CD4-positive, CD25-positive, alpha-beta regulatory T cell (primary cell): Measurements from ENCODE around the gene RMND1. TPM values are rescaled to one million over a fixed set of nuclear protein-coding genes. Genes with fewer than 3 reads are reported as not detected.
A peak's percentile ranks its signal among the peaks of the same experiment; 100 is the strongest.

ENCODE experiments used
- ATAC-seq, 2 donors: fragments of 150-1000 bp; cut with Tn5 transposase; one replicate each; pipeline ENCODE4 v1.10.0; 2021; ENCODE audit warnings: low read depth in 2 of 2, moderate number of reproducible peaks in 2 of 2, moderate library complexity in 1 of 2
- DNase-seq, 3 donors: peaks; one replicate each; pipeline versions ENCODE4 v3.0.0 to v3.0.0-alpha.2; 2012 to 2022; ENCODE audit warnings: mixed read lengths in 1 of 3
- H3K27ac ChIP-seq: one replicate; pipeline ENCODE4 v1.7.0; 2013; ENCODE audit warnings: mild to moderate bottlenecking, low read length; ENCODE audit not compliant: insufficient read depth, poor library complexity, severe bottlenecking
- H3K27me3 ChIP-seq: one replicate; pipeline ENCODE4 v1.7.0; 2013; ENCODE audit warnings: low read length; ENCODE audit not compliant: control insufficient read depth, insufficient read depth
- H3K36me3 ChIP-seq: one replicate; pipeline ENCODE4 v1.7.0; 2013; ENCODE audit warnings: mild to moderate bottlenecking, low read length, moderate library complexity; ENCODE audit not compliant: control insufficient read depth, insufficient read depth
- H3K4me1 ChIP-seq: 2 replicates; pipeline ENCODE4 v1.7.0; 2013; ENCODE audit warnings: mild to moderate bottlenecking, low read length; ENCODE audit not compliant: insufficient read depth, control insufficient read depth, poor library complexity, severe bottlenecking
- H3K4me3 ChIP-seq: one replicate; pipeline ENCODE4 v1.7.0; 2013; ENCODE audit warnings: low read depth, mild to moderate bottlenecking, low read length, moderate library complexity
- H3K9me3 ChIP-seq, 2 experiments: 1 replicate in 1 of 2; 2 replicates in 1 of 2; pipeline ENCODE4 v1.7.0; 2013; ENCODE audit warnings: low read length in 2 of 2, mild to moderate bottlenecking in 1 of 2, moderate library complexity in 1 of 2; ENCODE audit not compliant: control insufficient read depth in 2 of 2
- H3K27ac Mint-ChIP-seq, 3 donors: one replicate each; pipeline ENCODE4 v1.8.0; 2020 to 2022; ENCODE audit warnings: mild to moderate bottlenecking in 3 of 3, mixed read lengths in 3 of 3, moderate library complexity in 2 of 3
- H3K27me3 Mint-ChIP-seq: one replicate; pipeline ENCODE4 v1.8.0; 2022; ENCODE audit warnings: mild to moderate bottlenecking, mixed read lengths
- H3K36me3 Mint-ChIP-seq: one replicate; pipeline ENCODE4 v1.8.0; 2020; ENCODE audit warnings: mixed read lengths
- H3K4me1 Mint-ChIP-seq, 4 donors: one replicate each; pipeline ENCODE4 v1.8.0; 2020 to 2022; ENCODE audit warnings: mixed read lengths in 4 of 4, mild to moderate bottlenecking in 1 of 4
- H3K4me3 Mint-ChIP-seq, 4 donors: one replicate each; pipeline ENCODE4 v1.8.0; 2020 to 2022; ENCODE audit warnings: mild to moderate bottlenecking in 4 of 4, mixed read lengths in 4 of 4, moderate library complexity in 3 of 4
- H3K9me3 Mint-ChIP-seq, 7 donors: one replicate each; pipeline ENCODE4 v1.8.0; 2020 to 2022; ENCODE audit warnings: mixed read lengths in 7 of 7, mild to moderate bottlenecking in 3 of 7, moderate library complexity in 2 of 7
- polyA plus RNA-seq, 4 donors: library from polyadenylated mRNA; unstranded; fragments of 300-500 nt; fragmentation: Illumina TruSeq; gene quantifications; one replicate each; pipeline ENCODE4 v1.2.3, GENCODE V29; 2021
- total RNA-seq: library from RNA; stranded (reverse); gene quantifications from one replicate; pipeline ENCODE4 v1.2.3, GENCODE V29; 2022

RMND1 gene
- total and polyA plus RNA-seq, 5 donors from 2014 or later = 10.2 to 13.3 (median 11.9) TPM

- H3K9me3 ChIP-seq = no peaks in the 10 kb centered on the region
- peaks cover 33% of the 10 kb centered on the region for H3K36me3 Mint-ChIP-seq
- H3K27ac Mint-ChIP-seq = no peak overlapping the region
Measured at GRCh38 chr6:151431337-151431736, 20.6 kb downstream of the RMND1 start.

DNA sequence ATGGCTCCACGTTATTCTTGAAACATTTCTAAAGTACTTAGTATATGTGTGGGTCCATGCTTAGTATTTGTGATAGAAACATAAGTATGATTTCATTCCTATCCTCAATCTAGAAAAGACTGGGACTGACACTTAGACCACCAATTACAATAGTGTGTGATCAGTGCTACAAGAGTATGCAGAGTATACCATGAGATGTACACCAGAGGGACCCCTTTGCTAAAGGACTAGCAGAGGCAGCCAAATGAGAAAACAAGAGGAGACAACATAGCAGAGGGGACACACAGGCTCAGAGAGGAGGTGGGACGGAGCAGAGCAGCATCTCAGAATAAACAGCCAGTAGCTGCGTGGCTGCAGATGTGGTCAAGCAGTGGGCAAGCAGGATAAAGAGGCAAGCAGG, 21.0 kb downstream of the RMND1 start:
- Histone ChIP-seq H3K4me1 (no peaks in the 10 kb centered on the region), H3K27me3 (no peaks in the 10 kb centered on the region), H3K9me3 (no peaks in the 10 kb centered on the region), H3K36me3 (peaks cover 51% of the 10 kb centered on the region), H3K4me3 (no peak overlapping the region), H3K27ac (no peak overlapping the region)
- DNase-seq (no peak), ATAC-seq (no peak)
- Mint-ChIP-seq H3K36me3 (peaks cover 33% of the 10 kb centered on the region), H3K4me1 (peaks cover 0 to 5% (median 3%) of the 10 kb centered on the region in 4 donors), H3K27me3 (no peaks in the 10 kb centered on the region), H3K9me3 (no peaks in the 10 kb centered on the region), H3K4me3 (no peak overlapping the region), H3K27ac (no peak overlapping the region)

More at GRCh38 chr6:151431337-151431736, 20.6 kb downstream of the RMND1 start:
- ATAC-seq (no peak), DNase-seq (no peak)
- Mint-ChIP-seq H3K9me3 (no peaks in the 10 kb centered on the region), H3K4me1 (peaks cover 0 to 9% (median 6%) of the 10 kb centered on the region in 4 donors), H3K4me3 (no peak overlapping the region), H3K27me3 (no peaks in the 10 kb centered on the region)
- Histone ChIP-seq H3K4me1 (no peaks in the 10 kb centered on the region), H3K27me3 (no peaks in the 10 kb centered on the region), H3K27ac (no peak overlapping the region), H3K36me3 (peaks cover 48% of the 10 kb centered on the region), H3K4me3 (no peak overlapping the region)

DNA sequence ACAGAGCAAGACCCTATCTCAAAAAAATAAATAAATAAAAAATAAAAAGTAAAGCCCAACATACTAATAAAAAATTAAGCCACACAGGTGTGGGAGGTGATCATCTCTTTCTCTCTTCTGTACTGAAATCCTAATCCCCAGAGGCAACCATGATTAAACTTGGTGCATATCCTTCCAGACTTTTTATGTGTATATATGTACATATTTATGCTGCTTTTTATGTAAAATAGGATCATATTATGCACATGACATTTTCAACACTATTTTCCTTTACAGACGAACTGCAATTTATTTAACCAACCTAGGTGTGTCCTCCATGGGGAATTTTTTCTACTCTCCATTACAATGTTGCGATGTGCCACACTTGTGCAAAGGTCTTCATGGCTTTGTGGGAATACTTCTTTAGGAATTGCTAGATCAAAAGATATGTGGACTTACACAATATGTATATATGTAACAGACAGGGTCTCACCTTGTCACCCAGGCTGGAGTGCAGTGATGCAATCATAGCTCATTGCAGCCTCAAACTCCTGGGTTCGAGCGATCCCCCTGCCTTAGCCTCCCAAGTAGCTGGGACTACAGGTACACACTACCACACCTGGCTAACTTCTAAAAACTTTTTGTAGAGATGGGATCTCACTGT, 23.7 kb downstream of the RMND1 start:
- Histone ChIP-seq H3K27ac (no peak overlapping the region), H3K4me3 (no peak overlapping the region), H3K4me1 (no peaks in the 10 kb centered on the region), H3K36me3 (peaks cover 65% of the 10 kb centered on the region), H3K9me3 (no peaks in the 10 kb centered on the region), H3K27me3 (no peaks in the 10 kb centered on the region)
- no peak for ATAC-seq
- no peak for DNase-seq
- Mint-ChIP-seq H3K4me3 (no peak overlapping the region), H3K9me3 (no peaks in the 10 kb centered on the region), H3K27me3 (no peaks in the 10 kb centered on the region), H3K27ac (no peak overlapping the region), H3K4me1 (peaks cover 0 to 5% (median 5%) of the 10 kb centered on the region in 4 donors), H3K36me3 (peaks cover 42% of the 10 kb centered on the region)

- Histone ChIP-seq H3K27ac (no peak overlapping the region), H3K4me1 (no peaks in the 10 kb centered on the region), H3K4me3 (no peak overlapping the region), H3K9me3 (no peaks in the 10 kb centered on the region), H3K27me3 (no peaks in the 10 kb centered on the region), H3K36me3 (peaks cover 59% of the 10 kb centered on the region)
- peak overlapping the region in 2 of 3 donors; percentile 33 to 46 for H3K27ac Mint-ChIP-seq
- no peaks in the 10 kb centered on the region for H3K27me3 Mint-ChIP-seq
- H3K4me3 Mint-ChIP-seq = no peak overlapping the region
- ATAC-seq (no peak), DNase-seq (no peak)
- no peaks in the 10 kb centered on the region for H3K9me3 Mint-ChIP-seq
- peaks cover 33% of the 10 kb centered on the region for H3K36me3 Mint-ChIP-seq
- H3K4me1 Mint-ChIP-seq = peaks cover 0 to 9% (median 3%) of the 10 kb centered on the region in 4 donors
Measured at GRCh38 chr6:151425561-151425960, 26.4 kb downstream of the RMND1 start.

DNA sequence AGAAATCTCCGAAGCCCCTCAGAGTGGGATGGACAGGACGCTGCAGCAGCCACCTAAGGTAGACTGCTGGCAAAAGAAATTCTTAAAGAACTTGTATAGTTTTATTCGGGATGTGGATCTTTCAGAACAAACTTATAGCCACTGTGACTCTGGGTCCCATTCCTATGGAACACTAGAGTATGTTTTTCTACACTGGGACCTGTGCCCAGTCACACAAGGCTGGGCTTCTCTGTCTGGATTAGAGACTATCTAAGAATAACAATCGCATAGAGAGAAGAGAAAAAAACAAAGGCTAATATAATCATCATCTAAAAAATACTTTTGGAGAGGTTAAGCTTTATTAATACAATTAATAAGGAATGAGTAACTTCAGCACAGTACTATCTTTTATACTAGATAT, 28.9 kb downstream of the RMND1 start:
- Histone ChIP-seq H3K4me1 (no peaks in the 10 kb centered on the region), H3K27me3 (no peaks in the 10 kb centered on the region), H3K4me3 (no peak overlapping the region), H3K9me3 (no peaks in the 10 kb centered on the region), H3K27ac (no peak overlapping the region), H3K36me3 (peaks cover 51% of the 10 kb centered on the region)
- no peak overlapping the region for H3K4me3 Mint-ChIP-seq
- peaks cover 0 to 9% (median 3%) of the 10 kb centered on the region in 4 donors for H3K4me1 Mint-ChIP-seq
- H3K36me3 Mint-ChIP-seq = peaks cover 22% of the 10 kb centered on the region
- H3K9me3 Mint-ChIP-seq = no peaks in the 10 kb centered on the region
- H3K27me3 Mint-ChIP-seq = no peaks in the 10 kb centered on the region
- no peak overlapping the region for H3K27ac Mint-ChIP-seq
- DNase-seq (no peak), ATAC-seq (no peak)

DNA sequence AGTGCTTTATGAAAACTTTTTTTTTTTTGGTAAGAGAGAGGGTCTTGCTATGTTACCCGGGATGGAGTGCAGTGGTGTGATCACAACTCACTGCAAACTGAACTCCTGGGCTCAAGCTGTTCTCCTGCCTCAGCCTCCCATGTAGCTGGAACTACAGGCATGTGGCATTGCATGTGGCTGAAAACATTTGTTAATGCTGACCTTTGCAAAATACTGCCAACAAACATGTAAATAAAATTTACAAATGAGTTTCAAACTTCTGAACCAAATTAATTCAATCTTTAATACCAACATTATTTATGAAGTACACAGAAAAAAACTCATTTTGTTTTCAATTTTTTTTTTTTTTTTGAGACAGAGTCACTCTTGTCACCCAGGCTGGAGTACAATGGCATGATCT, 34.4 kb downstream of the RMND1 start:
- H3K27me3 Mint-ChIP-seq = no peaks in the 10 kb centered on the region
- peaks cover 35% of the 10 kb centered on the region for H3K36me3 Mint-ChIP-seq
- H3K27me3 ChIP-seq = no peaks in the 10 kb centered on the region
- no peak overlapping the region for H3K4me3 Mint-ChIP-seq
- no peak overlapping the region for H3K27ac ChIP-seq
- DNase-seq (no peak), ATAC-seq (no peak)
- H3K4me1 ChIP-seq = peaks cover 19% of the 10 kb centered on the region
- H3K4me1 Mint-ChIP-seq = peaks cover 17 to 31% (median 23%) of the 10 kb centered on the region in 4 donors
- no peak overlapping the region for H3K4me3 ChIP-seq
- H3K27ac Mint-ChIP-seq = no peak overlapping the region
- peaks cover 0 to 9% (median 2%) of the 10 kb centered on the region in 7 donors for H3K9me3 Mint-ChIP-seq
- peaks cover 40% of the 10 kb centered on the region for H3K36me3 ChIP-seq
- no peaks in the 10 kb centered on the region for H3K9me3 ChIP-seq

DNA sequence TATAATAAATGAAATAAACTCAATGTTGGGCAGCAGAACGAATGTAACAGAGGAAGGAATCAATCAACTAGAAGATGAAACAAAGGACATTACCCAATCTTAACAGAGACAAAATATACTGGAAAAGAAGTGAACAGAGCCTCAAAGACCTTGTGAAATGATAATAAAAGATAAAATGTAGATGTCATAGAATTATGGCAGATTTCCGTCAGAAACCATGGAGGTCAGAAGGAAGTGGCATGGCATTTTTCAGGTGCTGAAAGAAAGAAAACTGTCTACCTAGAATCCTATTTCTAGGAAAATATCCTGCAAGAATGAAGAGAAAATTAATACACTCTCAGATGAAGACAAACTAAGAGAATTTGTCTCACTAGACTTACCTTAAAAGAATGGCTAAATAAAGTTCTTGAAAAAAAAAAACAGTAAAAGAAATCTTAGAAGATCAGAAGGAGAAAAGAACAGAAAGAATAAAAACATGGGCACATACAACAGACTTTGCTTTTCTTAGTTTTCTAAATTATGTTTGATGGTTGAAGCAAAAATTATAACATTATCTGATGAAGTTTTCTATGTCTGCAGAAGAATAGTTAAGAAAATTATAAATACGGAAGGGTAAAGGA, 37.2 kb downstream of the RMND1 start:
- peaks cover 37% of the 10 kb centered on the region for H3K36me3 Mint-ChIP-seq
- DNase-seq (no peak), ATAC-seq (no peak)
- H3K9me3 ChIP-seq = no peaks in the 10 kb centered on the region
- H3K4me3 Mint-ChIP-seq = peak overlapping the region in 1 of 4 donors; percentile 51
- H3K4me3 ChIP-seq = no peak overlapping the region
- H3K27me3 Mint-ChIP-seq = no peaks in the 10 kb centered on the region
- H3K27ac Mint-ChIP-seq = no peak overlapping the region
- H3K36me3 ChIP-seq = peaks cover 36% of the 10 kb centered on the region
- peaks cover 21 to 34% (median 25%) of the 10 kb centered on the region in 4 donors for H3K4me1 Mint-ChIP-seq
- peaks cover 20% of the 10 kb centered on the region for H3K4me1 ChIP-seq
- H3K9me3 Mint-ChIP-seq = peaks cover 0 to 9% (median 2%) of the 10 kb centered on the region in 7 donors
- peak overlapping the region; percentile 69 for H3K27ac ChIP-seq
- H3K27me3 ChIP-seq = no peaks in the 10 kb centered on the region
